Measurements from ENCODE around the gene DRP2. TPM values are rescaled to one million over a fixed set of nuclear protein-coding genes. Genes with fewer than 3 reads are reported as not detected.
A peak's percentile ranks its signal among the peaks of the same experiment; 100 is the strongest.

The DRP2 gene
- total RNA-seq, 1 donor from 2014 or later, result 1.6 TPM

DNA sequence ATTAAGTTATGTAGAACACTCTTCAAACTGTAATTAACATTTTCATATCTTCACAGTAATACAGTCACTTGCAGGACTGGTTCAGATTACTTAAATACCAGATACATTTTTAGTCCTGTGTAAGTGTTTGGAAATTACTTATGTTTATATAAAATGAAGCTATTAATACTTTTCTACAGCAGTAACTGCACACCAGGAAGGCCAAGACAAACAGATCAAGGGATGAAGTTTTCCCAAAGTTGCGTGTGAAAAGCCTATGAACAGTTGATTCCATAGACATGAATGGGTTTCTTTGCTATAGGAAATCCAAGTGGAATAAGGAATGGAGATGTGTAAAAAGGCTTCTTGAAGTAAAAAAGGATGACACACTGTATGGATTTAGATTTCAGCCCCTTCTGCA, 28.9 kb upstream of the DRP2 start:
- DNase-seq (ENCODE audit: low spot score), result no peak
- no peaks in the 10 kb centered on the region for H3K9me3 Mint-ChIP-seq (ENCODE audit: unreplicated experiment)
- TF ChIP-seq, protein P1, sequence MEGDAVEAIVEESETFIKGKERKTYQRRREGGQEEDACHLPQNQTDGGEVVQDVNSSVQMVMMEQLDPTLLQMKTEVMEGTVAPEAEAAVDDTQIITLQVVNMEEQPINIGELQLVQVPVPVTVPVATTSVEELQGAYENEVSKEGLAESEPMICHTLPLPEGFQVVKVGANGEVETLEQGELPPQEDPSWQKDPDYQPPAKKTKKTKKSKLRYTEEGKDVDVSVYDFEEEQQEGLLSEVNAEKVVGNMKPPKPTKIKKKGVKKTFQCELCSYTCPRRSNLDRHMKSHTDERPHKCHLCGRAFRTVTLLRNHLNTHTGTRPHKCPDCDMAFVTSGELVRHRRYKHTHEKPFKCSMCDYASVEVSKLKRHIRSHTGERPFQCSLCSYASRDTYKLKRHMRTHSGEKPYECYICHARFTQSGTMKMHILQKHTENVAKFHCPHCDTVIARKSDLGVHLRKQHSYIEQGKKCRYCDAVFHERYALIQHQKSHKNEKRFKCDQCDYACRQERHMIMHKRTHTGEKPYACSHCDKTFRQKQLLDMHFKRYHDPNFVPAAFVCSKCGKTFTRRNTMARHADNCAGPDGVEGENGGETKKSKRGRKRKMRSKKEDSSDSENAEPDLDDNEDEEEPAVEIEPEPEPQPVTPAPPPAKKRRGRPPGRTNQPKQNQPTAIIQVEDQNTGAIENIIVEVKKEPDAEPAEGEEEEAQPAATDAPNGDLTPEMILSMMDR (IDR thresholded peaks at IDR 0.05; ENCODE audit: unreplicated experiment), result no peak
- H3K4me3 Mint-ChIP-seq (ENCODE audit: unreplicated experiment), result no peak overlapping the region
- H3K27ac Mint-ChIP-seq (ENCODE audit: unreplicated experiment), result no peak overlapping the region
- no peaks in the 10 kb centered on the region for H3K4me1 Mint-ChIP-seq (ENCODE audit: unreplicated experiment)
- H3K36me3 Mint-ChIP-seq (ENCODE audit: low read depth, unreplicated experiment), result peaks cover 4% of the 10 kb centered on the region
- H3K27me3 Mint-ChIP-seq (ENCODE audit: unreplicated experiment), result no peaks in the 10 kb centered on the region

DNA sequence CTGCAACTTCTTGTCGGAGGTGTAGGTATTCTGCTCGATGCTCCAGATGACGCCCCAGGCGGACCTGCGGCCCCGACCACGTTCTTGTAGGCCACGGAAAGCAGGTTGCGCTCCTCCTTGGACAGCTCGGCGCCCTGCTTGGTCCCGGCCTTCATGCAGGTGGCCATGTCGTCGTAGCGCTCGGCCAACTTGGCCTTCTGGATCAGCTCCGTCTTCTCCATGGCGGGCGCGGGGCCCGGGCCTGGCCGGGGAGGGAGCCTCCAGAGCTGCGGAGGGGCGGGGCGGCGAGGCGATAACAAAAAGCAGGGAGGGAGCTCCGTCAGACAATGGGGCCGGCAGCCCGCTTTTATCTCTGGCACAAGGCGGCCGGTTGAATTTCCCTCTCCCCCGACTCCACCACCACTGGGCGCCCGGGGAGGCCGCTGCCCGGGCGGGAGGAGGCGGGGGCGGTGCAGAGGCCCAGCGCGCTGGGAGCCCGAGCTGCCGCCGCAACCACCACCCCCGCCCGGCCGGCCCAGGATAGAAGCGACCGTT, 28.3 kb upstream of the DRP2 start:
- peak; percentile 41 for DNase-seq (ENCODE audit: low spot score)
- Mint-ChIP-seq H3K4me3 (ENCODE audit: unreplicated experiment) (no peak overlapping the region), H3K9me3 (ENCODE audit: unreplicated experiment) (no peaks in the 10 kb centered on the region)

DNA sequence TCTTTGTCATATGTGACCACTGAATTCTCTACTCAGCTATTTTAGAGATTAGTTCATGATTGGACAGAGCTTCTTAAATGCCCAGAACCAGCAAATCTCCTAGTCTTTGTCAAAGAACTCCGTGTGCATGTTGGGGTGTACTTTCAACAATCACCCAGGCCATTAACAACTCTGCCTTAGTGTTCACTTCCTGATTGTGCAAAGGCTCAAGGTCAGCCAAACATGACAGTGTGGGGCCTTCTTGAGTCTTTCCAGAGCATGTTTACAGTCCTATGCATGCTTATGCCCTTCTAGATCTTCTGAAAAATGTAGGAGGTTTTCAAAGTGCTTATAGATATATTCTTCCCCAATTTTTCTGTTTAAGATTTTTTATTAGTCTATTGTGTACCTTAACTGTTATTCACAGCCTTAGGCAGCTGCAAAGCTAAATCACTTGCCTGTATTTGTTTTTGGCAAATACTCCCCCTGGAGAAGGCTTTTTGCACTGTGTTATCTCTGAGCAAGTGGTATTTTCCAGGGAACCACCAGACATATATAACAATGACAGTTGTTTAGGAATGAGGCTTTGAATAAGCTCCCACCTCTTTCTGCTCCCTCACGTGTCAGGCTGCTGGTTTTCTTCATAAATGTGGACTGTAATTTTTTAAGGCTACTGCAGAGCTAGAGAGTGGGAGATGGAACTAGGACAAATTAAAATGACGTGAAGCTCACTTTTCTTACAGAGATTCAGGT, 24.0 kb upstream of the DRP2 start:
- TF ChIP-seq, protein P1 (IDR thresholded peaks at IDR 0.05; ENCODE audit: unreplicated experiment), result no peak
- DNase-seq (ENCODE audit: low spot score), result no peak
- Mint-ChIP-seq H3K27me3 (ENCODE audit: unreplicated experiment) (no peaks in the 10 kb centered on the region), H3K27ac (ENCODE audit: unreplicated experiment) (no peak overlapping the region), H3K4me1 (ENCODE audit: unreplicated experiment) (no peaks in the 10 kb centered on the region), H3K9me3 (ENCODE audit: unreplicated experiment) (no peaks in the 10 kb centered on the region), H3K4me3 (ENCODE audit: unreplicated experiment) (no peak overlapping the region), H3K36me3 (ENCODE audit: low read depth, unreplicated experiment) (no peaks in the 10 kb centered on the region)

More for the DNA sequence above, 28.3 kb upstream of the DRP2 start:
- TF ChIP-seq, protein P1 (IDR thresholded peaks at IDR 0.05; ENCODE audit: unreplicated experiment), result no peak
- peaks cover 4% of the 10 kb centered on the region for H3K36me3 Mint-ChIP-seq (ENCODE audit: low read depth, unreplicated experiment)
- H3K27me3 Mint-ChIP-seq (ENCODE audit: unreplicated experiment), result no peaks in the 10 kb centered on the region
- no peaks in the 10 kb centered on the region for H3K4me1 Mint-ChIP-seq (ENCODE audit: unreplicated experiment)
- no peak overlapping the region for H3K27ac Mint-ChIP-seq (ENCODE audit: unreplicated experiment)

DNA sequence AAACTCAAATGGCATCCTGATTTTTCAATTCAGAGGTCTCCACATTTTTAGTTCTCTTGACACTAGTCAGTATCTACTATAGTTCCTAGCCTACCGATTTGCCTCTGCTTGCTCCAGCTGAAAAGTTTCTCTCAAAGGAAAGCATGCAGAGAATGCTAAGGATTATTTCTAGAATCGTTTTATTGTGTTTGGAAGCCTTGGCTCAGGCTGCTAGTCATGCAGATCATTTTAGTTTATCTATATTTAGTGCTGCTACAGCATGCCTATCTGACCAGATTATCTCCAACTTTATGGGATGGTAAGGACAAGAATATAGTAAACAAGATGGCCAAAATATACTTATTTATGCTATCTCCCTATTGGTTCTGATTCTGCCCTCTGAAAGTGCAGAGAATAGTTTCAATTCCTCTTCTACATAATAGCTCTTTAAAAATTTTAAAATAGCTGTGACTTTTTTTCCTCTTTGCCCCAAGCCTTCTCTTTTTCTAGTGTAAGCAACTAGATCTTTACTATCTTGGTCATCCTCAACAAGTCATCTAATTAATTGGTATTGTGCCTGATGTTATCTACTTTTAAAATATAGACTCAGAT, 15.7 kb upstream of the DRP2 start:
- Mint-ChIP-seq H3K36me3 (ENCODE audit: low read depth, unreplicated experiment) (no peaks in the 10 kb centered on the region), H3K27ac (ENCODE audit: unreplicated experiment) (no peak overlapping the region), H3K4me1 (ENCODE audit: unreplicated experiment) (no peaks in the 10 kb centered on the region), H3K9me3 (ENCODE audit: unreplicated experiment) (no peaks in the 10 kb centered on the region), H3K27me3 (ENCODE audit: unreplicated experiment) (no peaks in the 10 kb centered on the region), H3K4me3 (ENCODE audit: unreplicated experiment) (no peak overlapping the region)
- no peak for DNase-seq (ENCODE audit: low spot score)
- TF ChIP-seq, protein P1 (IDR thresholded peaks at IDR 0.05; ENCODE audit: unreplicated experiment), result no peak

DNA sequence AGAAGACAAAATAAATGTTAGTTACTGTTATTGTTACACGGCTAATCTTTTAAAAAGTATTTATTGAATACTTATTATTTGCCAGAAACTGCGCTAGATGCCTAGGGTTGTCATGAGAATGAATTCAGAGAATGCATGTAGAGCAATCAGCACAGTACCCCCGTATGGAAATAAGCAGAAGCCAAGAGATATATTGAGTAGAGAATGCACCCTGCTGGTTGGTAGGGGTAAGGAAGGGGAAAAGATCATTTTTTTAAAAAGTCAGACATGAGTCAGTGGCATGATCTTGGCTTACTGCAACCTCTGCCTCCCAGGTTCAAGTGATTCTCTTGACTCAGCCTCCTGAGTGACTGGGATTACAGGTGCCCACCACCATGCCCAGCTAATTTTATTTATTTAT, 13.1 kb upstream of the DRP2 start:
- Mint-ChIP-seq H3K27ac (ENCODE audit: unreplicated experiment) (no peak overlapping the region), H3K4me3 (ENCODE audit: unreplicated experiment) (no peak overlapping the region), H3K36me3 (ENCODE audit: low read depth, unreplicated experiment) (no peaks in the 10 kb centered on the region), H3K9me3 (ENCODE audit: unreplicated experiment) (no peaks in the 10 kb centered on the region), H3K27me3 (ENCODE audit: unreplicated experiment) (no peaks in the 10 kb centered on the region), H3K4me1 (ENCODE audit: unreplicated experiment) (no peaks in the 10 kb centered on the region)
- TF ChIP-seq, protein P1 (IDR thresholded peaks at IDR 0.05; ENCODE audit: unreplicated experiment), result no peak
- DNase-seq (ENCODE audit: low spot score), result no peak

All from endothelial cell (in vitro differentiated cells).